ENCODE data around the gene TNFRSF19. TPM values are rescaled to one million over a fixed set of nuclear protein-coding genes. Genes with fewer than 3 reads are reported as not detected.

Gene TNFRSF19
- total and polyA plus RNA-seq, 2 of the 4 experiments (the other 2 are of a cell fraction), result 18.6 to 26.3 TPM

GRCh38 chr13:23684647-23685046 is 114.4 kb downstream of the TNFRSF19 start:
- Histone ChIP-seq H2AK5ac (ENCODE audit: low read depth, low read length) (no peak overlapping the region), H2BK5ac (ENCODE audit: low read depth, low read length, poor library complexity, severe bottlenecking) (no peak overlapping the region), H3K56ac (ENCODE audit: extremely low read depth, insufficient read depth, low read length) (no peak overlapping the region), H3K27me3 (ENCODE audit: control insufficient read depth, insufficient read depth, low read length) (no peaks in the 10 kb centered on the region), H2BK20ac (ENCODE audit: low read depth, low read length) (no peak overlapping the region), H3K14ac (replicated peaks; ENCODE audit: low read depth, low read length) (no peak overlapping the region), H2AK9ac (replicated peaks; ENCODE audit: low read depth, low read length, poor library complexity) (no peak overlapping the region), H2BK120ac (ENCODE audit: low read depth, low read length) (peak overlapping the region; percentile 40; the same call in 1 of the 2 replicates), H4K20me1 (ENCODE audit: insufficient read depth, low read length) (no peaks in the 10 kb centered on the region), H4K91ac (ENCODE audit: insufficient read depth, low read depth, low read length) (no peak overlapping the region), H3K9me3 (ENCODE audit: control insufficient read depth, insufficient read depth, low read length) (no peaks in the 10 kb centered on the region), H4K5ac (ENCODE audit: low read depth, low read length) (no peak overlapping the region; the same call in 1 of the 2 replicates), H3K4me1 (ENCODE audit: control insufficient read depth, insufficient read depth, low read length) (peaks cover 25% of the 10 kb centered on the region), H2BK15ac (ENCODE audit: low read depth, low read length) (no peak overlapping the region), H3K4me3 (ENCODE audit: insufficient read depth, low read depth, low read length) (no peak overlapping the region), H3K79me1 (ENCODE audit: low read depth in 1 of 2, low read length in 2 of 2) (no peaks in the 10 kb centered on the region), H3K23ac (ENCODE audit: low read depth, low read length) (no peak overlapping the region), H3K36me3 (ENCODE audit: control insufficient read depth, insufficient read depth, low read length) (no peaks in the 10 kb centered on the region), H4K8ac (ENCODE audit: low read depth in 2 of 2, low read length in 2 of 2) (no peak overlapping the region), H3K9ac (ENCODE audit: low read depth, low read length) (no peak overlapping the region), H3K9me1 (ENCODE audit: insufficient read depth, low read length) (peaks cover 6% of the 10 kb centered on the region; the same call in 1 of the 2 replicates), H3K4ac (ENCODE audit: low read depth, low read length) (no peak overlapping the region), H3K18ac (ENCODE audit: low read depth, low read length) (no peak overlapping the region), H2AFZ (replicated peaks; ENCODE audit: low read length, poor library complexity) (no peak overlapping the region), H3K27ac (ENCODE audit: insufficient read depth, low read length) (peak overlapping the region; percentile 89; the same call in 1 of the 2 replicates), H3K4me2 (ENCODE audit: low read depth, low read length) (no peak overlapping the region)
- ChIA-PET POLR2A (ENCODE audit: unreplicated experiment) (no interaction called here), CTCF (interaction anchor here (1.6 kb wide), 2 partner anchors 17 to 24 kb away, joined by 3 read pairs; no protein-coding TSS in a partner anchor)
- DNase-seq (no peak), ATAC-seq (ENCODE audit: low read depth) (no peak)
- dilution Hi-C loops (cut with HindIII; ENCODE audit: low sequenced_read_pairs, unreplicated experiment) (no loop called here), intact Hi-C loops (cut with micrococcal nuclease) (loop anchor here (10.0 kb wide), 1 partner anchor 310 kb away; no protein-coding TSS in a partner anchor), in situ Hi-C loops (cut with MboI; ENCODE audit: low sequenced_read_pairs) (no loop called here)
- WGBS, 2 experiments (ENCODE audit: extremely low coverage in 2 of 2, insufficient read length in 1 of 2), result no CpG with 5 or more reads among the region's 2 CpGs
- no peak for TF ChIP-seq CHD1 (IDR thresholded peaks at IDR 0.05; ENCODE audit: low read depth, low read length)
- no peak for TF ChIP-seq SMC3 (IDR thresholded peaks at IDR 0.05; ENCODE audit: low read depth, low read length)
- no peak for TF ChIP-seq MAFK (IDR thresholded peaks at IDR 0.05; ENCODE audit: low read depth, low read length)
- TF ChIP-seq NFE2L2 (IDR thresholded peaks at IDR 0.05; ENCODE audit: low read depth, low read length), result no peak
- TF ChIP-seq CEBPB (IDR thresholded peaks at IDR 0.05; ENCODE audit: low read depth, low read length), result no peak
- TF ChIP-seq FOS (IDR thresholded peaks at IDR 0.05; ENCODE audit: low read depth, low read length), result no peak
- TF ChIP-seq RCOR1 (IDR thresholded peaks at IDR 0.05; ENCODE audit: insufficient replicate concordance, low read length), result no peak
- no peak for TF ChIP-seq MXI1 (IDR thresholded peaks at IDR 0.05; ENCODE audit: borderline replicate concordance, low read depth, low read length)
- TF ChIP-seq USF2 (IDR thresholded peaks at IDR 0.05; ENCODE audit: low read depth, low read length), result no peak
- BruUV-seq (replicated peaks), result no TSS peak

Data from IMR-90 (cell line).